NCI-H446 treated with DMSO at 0.1 percent for 48 hours (cell line): ENCODE data around the gene ULBP2.
A peak's percentile ranks its signal among the peaks of the same experiment; 100 is the strongest.
"Not testable (repeated sequence)": the region's sequence is repeated elsewhere in the genome, so short reads cannot be mapped to it uniquely, and the experiment has no call there.

Source experiments
- DNase-seq: peaks from one replicate; lab custom pipeline; 2025; lab: John Stamatoyannopoulos, UW

ULBP2 gene

GRCh38 chr6:149941583-149942460, at the start of gene ULBP2:
ULBP2 (plus strand) TSS chr6:149942014; CDS start chr6:149942073, 59 bp downstream.
- peak; percentile 60 for DNase-seq

GRCh38 chr6:149895048-149895590, 46.7 kb upstream of the ULBP2 start:
- DNase-seq = no peak

GRCh38 chr6:149895833-149896271, 46.0 kb upstream of the ULBP2 start:
- DNase-seq = no peak

GRCh38 chr6:149896491-149896890, 45.3 kb upstream of the ULBP2 start:
- no peak for DNase-seq

- DNase-seq = peak; percentile 61
Observed at GRCh38 chr6:149897015-149897697, 44.7 kb upstream of the ULBP2 start.

GRCh38 chr6:149897855-149898744, 43.7 kb upstream of the ULBP2 start, which contains the start of gene RAET1E:
RAET1E (minus strand) TSS chr6:149898113; CDS start chr6:149890901, 7,212 bp downstream.
- no peak for DNase-seq

- DNase-seq = no peak
Observed at GRCh38 chr6:149898966-149899365, 42.8 kb upstream of the ULBP2 start.

GRCh38 chr6:149899486-149899885, 42.3 kb upstream of the ULBP2 start:
- no peak for DNase-seq

GRCh38 chr6:149899926-149900619, 41.7 kb upstream of the ULBP2 start:
- DNase-seq = no peak

- DNase-seq = no peak
Observed at GRCh38 chr6:149900620-149901443, 41.0 kb upstream of the ULBP2 start.

GRCh38 chr6:149901444-149902140, 40.2 kb upstream of the ULBP2 start:
- DNase-seq = no peak

- no peak for DNase-seq
Observed at GRCh38 chr6:149903938-149904611, 37.7 kb upstream of the ULBP2 start.

GRCh38 chr6:149904661-149905370, 37.0 kb upstream of the ULBP2 start:
- no peak for DNase-seq

- DNase-seq = no peak
Observed at GRCh38 chr6:149905371-149905910, 36.4 kb upstream of the ULBP2 start.

GRCh38 chr6:149905911-149906371, 35.9 kb upstream of the ULBP2 start:
- no peak for DNase-seq

- DNase-seq = no peak
Observed at GRCh38 chr6:149906405-149906804, 35.4 kb upstream of the ULBP2 start.

GRCh38 chr6:149907317-149907716, 34.5 kb upstream of the ULBP2 start:
- no peak for DNase-seq

GRCh38 chr6:149908480-149908879, 33.3 kb upstream of the ULBP2 start:
- DNase-seq = not testable (repeated sequence)
